ENCODE data around the gene ZDHHC20. TPM values are rescaled to one million over a fixed set of nuclear protein-coding genes. Genes with fewer than 3 reads are reported as not detected.

The ZDHHC20 gene, protein sequence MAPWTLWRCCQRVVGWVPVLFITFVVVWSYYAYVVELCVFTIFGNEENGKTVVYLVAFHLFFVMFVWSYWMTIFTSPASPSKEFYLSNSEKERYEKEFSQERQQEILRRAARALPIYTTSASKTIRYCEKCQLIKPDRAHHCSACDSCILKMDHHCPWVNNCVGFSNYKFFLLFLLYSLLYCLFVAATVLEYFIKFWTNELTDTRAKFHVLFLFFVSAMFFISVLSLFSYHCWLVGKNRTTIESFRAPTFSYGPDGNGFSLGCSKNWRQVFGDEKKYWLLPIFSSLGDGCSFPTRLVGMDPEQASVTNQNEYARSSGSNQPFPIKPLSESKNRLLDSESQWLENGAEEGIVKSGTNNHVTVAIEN
- 65.2 TPM for polyA plus RNA-seq (2013, experiment 1 of 4)
- polyA plus RNA-seq (2013, experiment 2 of 4), result 70.6 TPM
- 59.6 TPM for polyA plus RNA-seq (2013, experiment 3 of 4)
- 61.1 TPM for polyA plus RNA-seq (2013, experiment 4 of 4)

DNA sequence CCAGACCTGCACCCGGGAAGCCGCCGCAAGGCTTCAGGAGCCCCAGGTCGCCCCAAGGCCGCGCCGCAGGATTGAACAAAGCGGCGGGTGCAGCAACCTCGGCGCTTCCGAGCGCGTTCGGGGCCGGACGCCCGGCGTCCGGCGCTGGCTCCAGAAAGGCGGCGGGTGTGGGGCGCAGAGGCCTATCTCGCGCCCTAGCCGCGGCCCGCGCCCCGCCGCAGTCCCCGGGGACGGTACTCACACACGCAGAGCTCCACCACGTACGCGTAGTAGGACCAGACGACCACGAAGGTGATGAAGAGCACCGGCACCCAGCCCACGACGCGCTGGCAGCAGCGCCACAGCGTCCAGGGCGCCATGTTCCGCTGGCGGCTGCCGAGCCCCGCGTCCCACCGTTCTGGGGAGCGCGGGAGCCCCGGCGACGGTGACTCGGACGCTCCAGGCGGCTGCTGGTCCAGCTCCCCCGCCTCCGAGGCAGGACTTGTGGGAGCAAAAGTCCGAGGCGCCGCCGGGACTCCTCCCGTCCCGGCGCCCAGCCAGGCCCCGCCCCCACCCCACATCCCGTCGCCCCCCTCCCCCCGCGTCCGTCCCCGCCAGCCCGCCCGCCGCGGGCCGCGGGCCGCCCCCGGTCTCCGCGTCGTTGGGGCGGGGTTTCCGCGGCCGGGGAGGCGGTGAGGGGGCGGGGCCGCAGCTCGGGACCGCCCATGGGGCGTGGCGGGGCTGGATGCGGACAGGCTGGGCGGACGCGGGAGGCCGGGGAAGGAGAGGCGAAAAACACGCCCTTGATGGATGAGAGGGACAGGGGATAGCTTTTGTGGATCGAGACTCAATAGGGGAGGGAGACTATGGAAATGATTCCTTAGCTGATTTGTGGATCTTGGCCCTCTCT lies at the start of gene ZDHHC20:
TSS of gene ZDHHC20 (minus strand) at position 491 of the 889 bp plus-strand sequence. CDS start at position 359, 132 bp downstream.
- no peaks in the 10 kb centered on the region for H3K27me3 ChIP-seq (ENCODE audit: control insufficient read depth, insufficient read depth, low read length, poor library complexity, severe bottlenecking)
- H3K4me1 ChIP-seq (ENCODE audit: control insufficient read depth, insufficient read depth, low read length), result no peaks in the 10 kb centered on the region
- 1% methylated on average over 105 to 106 of the region's 107 CpGs for WGBS, 2 experiments
- H3K36me3 ChIP-seq (ENCODE audit: control insufficient read depth, insufficient read depth, low read length), result no peaks in the 10 kb centered on the region
- H3K9me3 ChIP-seq (ENCODE audit: control insufficient read depth, low read length), result no peaks in the 10 kb centered on the region
- peak within 1 kb of the TSS; percentile 52 for H3K27ac ChIP-seq (ENCODE audit: insufficient read depth, low read depth, low read length, poor library complexity, severe bottlenecking)
- H3K4me3 ChIP-seq (ENCODE audit: insufficient read depth, low read depth, low read length), result peak within 1 kb of the TSS; percentile 72

DNA sequence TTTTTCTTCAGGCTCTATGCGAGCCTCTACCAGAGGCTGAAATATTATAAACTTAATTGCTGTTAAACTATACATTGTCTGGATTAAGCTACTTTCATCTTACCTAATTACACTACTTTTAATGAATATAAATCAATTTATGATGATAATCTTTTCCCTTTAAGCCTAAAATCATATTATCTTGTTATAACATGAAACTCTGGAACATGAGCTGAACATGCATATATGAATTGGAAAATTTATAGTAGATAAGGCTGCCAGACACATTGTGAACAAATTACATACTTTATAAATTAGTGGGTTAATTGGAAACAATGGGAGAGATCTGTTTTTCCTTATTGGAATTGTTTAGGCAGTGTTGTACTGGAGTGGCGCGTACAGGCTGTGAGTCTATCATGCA lies 45.3 kb upstream of the ZDHHC20 start:
- H3K4me3 ChIP-seq (ENCODE audit: insufficient read depth, low read depth, low read length), result no peak overlapping the region
- H3K36me3 ChIP-seq (ENCODE audit: control insufficient read depth, insufficient read depth, low read length), result no peaks in the 10 kb centered on the region
- no peak overlapping the region for H3K27ac ChIP-seq (ENCODE audit: insufficient read depth, low read depth, low read length, poor library complexity, severe bottlenecking)
- H3K27me3 ChIP-seq (ENCODE audit: control insufficient read depth, insufficient read depth, low read length, poor library complexity, severe bottlenecking), result no peaks in the 10 kb centered on the region
- H3K9me3 ChIP-seq (ENCODE audit: control insufficient read depth, low read length), result no peaks in the 10 kb centered on the region
- WGBS, 2 experiments, result 100% methylated on average over 2 of the region's 3 CpGs
- H3K4me1 ChIP-seq (ENCODE audit: control insufficient read depth, insufficient read depth, low read length), result no peaks in the 10 kb centered on the region

- no peaks in the 10 kb centered on the region for H3K36me3 ChIP-seq (ENCODE audit: control insufficient read depth, insufficient read depth, low read length)
- no peaks in the 10 kb centered on the region for H3K9me3 ChIP-seq (ENCODE audit: control insufficient read depth, low read length)
- no peak overlapping the region for H3K27ac ChIP-seq (ENCODE audit: insufficient read depth, low read depth, low read length, poor library complexity, severe bottlenecking)
- no peaks in the 10 kb centered on the region for H3K27me3 ChIP-seq (ENCODE audit: control insufficient read depth, insufficient read depth, low read length, poor library complexity, severe bottlenecking)
- no peak overlapping the region for H3K4me3 ChIP-seq (ENCODE audit: insufficient read depth, low read depth, low read length)
- WGBS, 2 experiments, result 93% methylated on average over 3 of the region's 3 CpGs
- no peaks in the 10 kb centered on the region for H3K4me1 ChIP-seq (ENCODE audit: control insufficient read depth, insufficient read depth, low read length)
Measured at GRCh38 chr13:21501686-21502085, 42.6 kb upstream of the ZDHHC20 start.

- no peak overlapping the region for H3K27ac ChIP-seq (ENCODE audit: insufficient read depth, low read depth, low read length, poor library complexity, severe bottlenecking)
- WGBS, 2 experiments, result 81 to 94% methylated on average over 2 to 4 of the region's 4 CpGs
- H3K4me3 ChIP-seq (ENCODE audit: insufficient read depth, low read depth, low read length), result no peak overlapping the region
- no peaks in the 10 kb centered on the region for H3K27me3 ChIP-seq (ENCODE audit: control insufficient read depth, insufficient read depth, low read length, poor library complexity, severe bottlenecking)
- no peaks in the 10 kb centered on the region for H3K4me1 ChIP-seq (ENCODE audit: control insufficient read depth, insufficient read depth, low read length)
- peaks cover 6% of the 10 kb centered on the region for H3K36me3 ChIP-seq (ENCODE audit: control insufficient read depth, insufficient read depth, low read length)
- H3K9me3 ChIP-seq (ENCODE audit: control insufficient read depth, low read length), result no peaks in the 10 kb centered on the region
Measured at GRCh38 chr13:21486322-21486721, 27.2 kb upstream of the ZDHHC20 start.

- H3K36me3 ChIP-seq (ENCODE audit: control insufficient read depth, insufficient read depth, low read length), result no peaks in the 10 kb centered on the region
- H3K4me3 ChIP-seq (ENCODE audit: insufficient read depth, low read depth, low read length), result no peak overlapping the region
- WGBS, 2 experiments, result 95 to 96% methylated on average over 24 of the region's 24 CpGs
- H3K27ac ChIP-seq (ENCODE audit: insufficient read depth, low read depth, low read length, poor library complexity, severe bottlenecking), result no peak overlapping the region
- H3K9me3 ChIP-seq (ENCODE audit: control insufficient read depth, low read length), result no peaks in the 10 kb centered on the region
- no peaks in the 10 kb centered on the region for H3K4me1 ChIP-seq (ENCODE audit: control insufficient read depth, insufficient read depth, low read length)
- no peaks in the 10 kb centered on the region for H3K27me3 ChIP-seq (ENCODE audit: control insufficient read depth, insufficient read depth, low read length, poor library complexity, severe bottlenecking)
Measured at GRCh38 chr13:21483748-21484147, 24.6 kb upstream of the ZDHHC20 start.

DNA sequence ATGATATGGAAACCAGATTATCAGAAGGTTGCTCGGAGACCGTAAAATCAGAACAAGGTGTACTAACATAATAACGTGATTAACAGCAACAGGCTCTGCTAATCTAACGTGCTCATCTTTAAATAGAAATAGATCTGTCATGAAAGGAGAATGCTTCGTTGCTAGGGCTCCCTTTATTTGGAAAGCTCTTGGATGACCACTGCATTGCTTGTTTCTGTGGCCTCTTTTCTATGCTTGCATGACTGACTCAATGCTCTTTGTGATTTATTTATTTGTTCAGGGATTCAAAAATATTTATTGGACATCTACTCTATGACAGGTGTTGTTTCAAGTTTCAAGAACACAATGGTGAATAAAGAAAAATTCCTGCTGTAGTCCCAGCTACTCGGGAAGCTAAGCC lies 22.3 kb upstream of the ZDHHC20 start:
- Histone ChIP-seq H3K9me3 (ENCODE audit: control insufficient read depth, low read length) (no peaks in the 10 kb centered on the region), H3K4me3 (ENCODE audit: insufficient read depth, low read depth, low read length) (no peak overlapping the region), H3K4me1 (ENCODE audit: control insufficient read depth, insufficient read depth, low read length) (no peaks in the 10 kb centered on the region), H3K27ac (ENCODE audit: insufficient read depth, low read depth, low read length, poor library complexity, severe bottlenecking) (no peak overlapping the region), H3K36me3 (ENCODE audit: control insufficient read depth, insufficient read depth, low read length) (no peaks in the 10 kb centered on the region), H3K27me3 (ENCODE audit: control insufficient read depth, insufficient read depth, low read length, poor library complexity, severe bottlenecking) (no peaks in the 10 kb centered on the region)
- WGBS, 2 experiments, result 86 to 88% methylated on average over 6 of the region's 6 CpGs

- Histone ChIP-seq H3K27me3 (ENCODE audit: control insufficient read depth, insufficient read depth, low read length, poor library complexity, severe bottlenecking) (no peaks in the 10 kb centered on the region), H3K27ac (ENCODE audit: insufficient read depth, low read depth, low read length, poor library complexity, severe bottlenecking) (no peak overlapping the region), H3K9me3 (ENCODE audit: control insufficient read depth, low read length) (no peaks in the 10 kb centered on the region), H3K36me3 (ENCODE audit: control insufficient read depth, insufficient read depth, low read length) (no peaks in the 10 kb centered on the region), H3K4me3 (ENCODE audit: insufficient read depth, low read depth, low read length) (no peak overlapping the region), H3K4me1 (ENCODE audit: control insufficient read depth, insufficient read depth, low read length) (no peaks in the 10 kb centered on the region)
- WGBS, 2 experiments, result 55 to 56% methylated on average over 8 of the region's 8 CpGs
Measured at GRCh38 chr13:21478881-21479808, 20.0 kb upstream of the ZDHHC20 start.

GRCh38 chr13:21476893-21477472 lies 17.9 kb upstream of the ZDHHC20 start:
- no peak overlapping the region for H3K4me3 ChIP-seq (ENCODE audit: insufficient read depth, low read depth, low read length)
- H3K4me1 ChIP-seq (ENCODE audit: control insufficient read depth, insufficient read depth, low read length), result no peaks in the 10 kb centered on the region
- H3K27ac ChIP-seq (ENCODE audit: insufficient read depth, low read depth, low read length, poor library complexity, severe bottlenecking), result no peak overlapping the region
- WGBS, 2 experiments, result 21 to 25% methylated on average over 16 to 18 of the region's 18 CpGs
- H3K36me3 ChIP-seq (ENCODE audit: control insufficient read depth, insufficient read depth, low read length), result no peaks in the 10 kb centered on the region
- H3K27me3 ChIP-seq (ENCODE audit: control insufficient read depth, insufficient read depth, low read length, poor library complexity, severe bottlenecking), result no peaks in the 10 kb centered on the region
- no peaks in the 10 kb centered on the region for H3K9me3 ChIP-seq (ENCODE audit: control insufficient read depth, low read length)

DNA sequence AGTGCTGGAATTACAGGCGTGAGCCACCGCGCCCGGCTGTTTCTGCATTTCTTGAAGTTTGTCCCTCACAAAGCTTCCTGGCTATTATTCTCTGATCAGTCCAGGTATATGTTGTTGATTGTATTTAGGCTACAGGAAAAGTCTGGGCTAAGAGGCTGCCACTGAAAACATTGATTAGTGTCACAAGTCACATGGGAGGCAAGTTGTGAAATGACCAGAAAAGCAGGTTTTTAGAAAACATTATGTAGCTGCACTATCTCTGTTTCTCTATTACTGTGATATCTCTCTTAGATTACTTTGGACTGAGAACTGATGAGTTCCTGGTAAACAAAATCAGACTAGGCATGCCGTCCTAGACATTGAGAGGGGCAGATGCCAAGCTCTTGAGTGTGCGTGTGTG lies 16.0 kb upstream of the ZDHHC20 start:
- no peaks in the 10 kb centered on the region for H3K4me1 ChIP-seq (ENCODE audit: control insufficient read depth, insufficient read depth, low read length)
- no peak overlapping the region for H3K4me3 ChIP-seq (ENCODE audit: insufficient read depth, low read depth, low read length)
- no peaks in the 10 kb centered on the region for H3K36me3 ChIP-seq (ENCODE audit: control insufficient read depth, insufficient read depth, low read length)
- 77 to 79% methylated on average over 6 of the region's 6 CpGs for WGBS, 2 experiments
- no peak overlapping the region for H3K27ac ChIP-seq (ENCODE audit: insufficient read depth, low read depth, low read length, poor library complexity, severe bottlenecking)
- H3K27me3 ChIP-seq (ENCODE audit: control insufficient read depth, insufficient read depth, low read length, poor library complexity, severe bottlenecking), result no peaks in the 10 kb centered on the region
- H3K9me3 ChIP-seq (ENCODE audit: control insufficient read depth, low read length), result no peaks in the 10 kb centered on the region

Measured in ectodermal cell (in vitro differentiated cells).